HG03565 (cell line): ENCODE measurements around the gene DDI1.

ENCODE experiments used
- ATAC-seq: cut with Tn5 transposase; IDR thresholded peaks from one replicate; pipeline ENCODE4 v1.9.1; 2021; ENCODE audit warnings: mild to moderate bottlenecking, moderate library complexity; ENCODE audit not compliant: unreplicated experiment

Gene DDI1

GRCh38 chr11:104075706-104076105 is 39.3 kb downstream of the DDI1 start:
- ATAC-seq: no peak

GRCh38 chr11:104076455-104076854 is 40.0 kb downstream of the DDI1 start:
- ATAC-seq: no peak

GRCh38 chr11:104078245-104078644 is 41.8 kb downstream of the DDI1 start:
- no peak for ATAC-seq

- no peak for ATAC-seq
Measured at GRCh38 chr11:104078995-104079394, 42.6 kb downstream of the DDI1 start.

- ATAC-seq: no peak
Measured at GRCh38 chr11:104086621-104087020, 50.2 kb downstream of the DDI1 start.
